Astrocyte of the hippocampus (primary cell): Measurements from ENCODE around the gene BICC1.
A peak's percentile ranks its signal among the peaks of the same experiment; 100 is the strongest.

ENCODE experiments used
- DNase-seq: peaks from one replicate; pipeline ENCODE4 v3.0.0; 2011; ENCODE audit warnings: low read depth, low spot score

BICC1 gene

GRCh38 chr10:58516119-58516518 lies 3.4 kb downstream of the BICC1 start:
- no peak for DNase-seq

GRCh38 chr10:58516671-58517070 lies 4.0 kb downstream of the BICC1 start:
- DNase-seq: no peak

- no peak for DNase-seq
Measured at GRCh38 chr10:58517081-58517480, 4.4 kb downstream of the BICC1 start.

- DNase-seq: no peak
Measured at GRCh38 chr10:58517491-58518355, 5.1 kb downstream of the BICC1 start.

- DNase-seq: no peak
Measured at GRCh38 chr10:58518775-58519174, 6.1 kb downstream of the BICC1 start.

GRCh38 chr10:58529077-58529728 lies 16.5 kb downstream of the BICC1 start:
- no peak for DNase-seq

GRCh38 chr10:58531084-58531695 lies 18.5 kb downstream of the BICC1 start:
- DNase-seq: peak; percentile 84

- no peak for DNase-seq
Measured at GRCh38 chr10:58535311-58535710, 22.6 kb downstream of the BICC1 start.

- no peak for DNase-seq
Measured at GRCh38 chr10:58543141-58543540, 30.5 kb downstream of the BICC1 start.

- peak; percentile 10 for DNase-seq
Measured at GRCh38 chr10:58544135-58544534, 31.5 kb downstream of the BICC1 start.

GRCh38 chr10:58545427-58545826 lies 32.8 kb downstream of the BICC1 start:
- no peak for DNase-seq

GRCh38 chr10:58546137-58546536 lies 33.5 kb downstream of the BICC1 start:
- DNase-seq: peak; percentile 29

- DNase-seq: no peak
Measured at GRCh38 chr10:58546722-58547445, 34.2 kb downstream of the BICC1 start.

- no peak for DNase-seq
Measured at GRCh38 chr10:58547963-58548362, 35.3 kb downstream of the BICC1 start.

- DNase-seq: no peak
Measured at GRCh38 chr10:58554316-58554715, 41.6 kb downstream of the BICC1 start.

- peak; percentile 52 for DNase-seq
Measured at GRCh38 chr10:58555170-58555929, 42.7 kb downstream of the BICC1 start.

GRCh38 chr10:58555930-58556311 lies 43.2 kb downstream of the BICC1 start:
- no peak for DNase-seq

GRCh38 chr10:58556516-58557165 lies 44.0 kb downstream of the BICC1 start:
- no peak for DNase-seq

- DNase-seq: no peak
Measured at GRCh38 chr10:58557714-58558113, 45.0 kb downstream of the BICC1 start.

GRCh38 chr10:58560068-58560467 lies 47.4 kb downstream of the BICC1 start:
- no peak for DNase-seq

- DNase-seq: no peak
Measured at GRCh38 chr10:58565271-58565670, 52.6 kb downstream of the BICC1 start.
